ENCODE data around the gene WWOX.

The WWOX gene

GRCh38 chr16:78505544-78506366 lies 406.3 kb downstream of the WWOX start:
- H2AFZ ChIP-seq (ENCODE audit: low read depth, low read length): no peak overlapping the region
- no peak for ATAC-seq (ENCODE audit: insufficient read depth, low read depth)

DNA sequence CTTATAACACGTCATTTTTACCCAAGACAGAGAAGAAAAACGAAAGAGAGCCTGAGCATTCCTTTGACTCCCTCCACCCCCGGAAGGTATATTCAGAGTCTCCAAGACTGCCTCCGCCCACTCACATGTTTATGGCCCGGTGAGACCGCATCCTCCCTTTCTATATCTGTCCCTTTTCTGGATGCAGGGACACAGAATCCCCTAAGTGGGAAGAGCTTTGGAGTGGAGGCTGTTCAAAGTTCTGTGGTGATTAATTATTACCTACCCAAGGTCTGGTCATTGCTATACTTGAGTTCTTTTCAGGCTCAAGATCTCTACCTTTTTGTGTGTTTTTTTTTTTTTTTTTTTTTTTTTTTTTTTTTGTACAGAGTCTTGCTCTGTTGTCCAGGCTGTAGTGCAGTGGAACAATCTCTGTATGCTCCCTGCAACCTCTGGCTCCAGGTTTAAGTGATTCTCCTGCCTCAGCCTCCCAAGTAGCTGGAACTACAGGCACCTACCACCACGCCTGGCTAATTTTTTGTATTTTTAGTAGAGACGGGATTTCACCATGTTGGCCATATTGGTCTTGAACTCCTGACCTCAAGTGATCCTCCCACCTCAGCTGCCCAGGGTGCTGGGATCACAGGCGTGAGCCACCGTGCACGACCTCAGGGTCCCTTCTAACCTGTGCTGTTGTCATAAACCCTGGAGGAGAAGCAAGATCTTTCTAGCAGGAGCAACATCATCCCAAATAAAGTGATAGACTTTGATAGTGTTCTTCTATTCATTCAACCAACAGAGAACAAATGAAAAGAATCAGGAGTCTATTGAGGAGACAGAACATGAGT lies 407.1 kb downstream of the WWOX start:
- no peak overlapping the region for H2AFZ ChIP-seq (ENCODE audit: low read depth, low read length)
- H3K4me2 ChIP-seq (ENCODE audit: insufficient read depth, low read length): no peak overlapping the region
- no peak for DNase-seq
- H3K27ac ChIP-seq (ENCODE audit: low read length): no peak overlapping the region
- H3K9ac ChIP-seq (ENCODE audit: low read depth, low read length): no peak overlapping the region
- TF ChIP-seq, protein P1, sequence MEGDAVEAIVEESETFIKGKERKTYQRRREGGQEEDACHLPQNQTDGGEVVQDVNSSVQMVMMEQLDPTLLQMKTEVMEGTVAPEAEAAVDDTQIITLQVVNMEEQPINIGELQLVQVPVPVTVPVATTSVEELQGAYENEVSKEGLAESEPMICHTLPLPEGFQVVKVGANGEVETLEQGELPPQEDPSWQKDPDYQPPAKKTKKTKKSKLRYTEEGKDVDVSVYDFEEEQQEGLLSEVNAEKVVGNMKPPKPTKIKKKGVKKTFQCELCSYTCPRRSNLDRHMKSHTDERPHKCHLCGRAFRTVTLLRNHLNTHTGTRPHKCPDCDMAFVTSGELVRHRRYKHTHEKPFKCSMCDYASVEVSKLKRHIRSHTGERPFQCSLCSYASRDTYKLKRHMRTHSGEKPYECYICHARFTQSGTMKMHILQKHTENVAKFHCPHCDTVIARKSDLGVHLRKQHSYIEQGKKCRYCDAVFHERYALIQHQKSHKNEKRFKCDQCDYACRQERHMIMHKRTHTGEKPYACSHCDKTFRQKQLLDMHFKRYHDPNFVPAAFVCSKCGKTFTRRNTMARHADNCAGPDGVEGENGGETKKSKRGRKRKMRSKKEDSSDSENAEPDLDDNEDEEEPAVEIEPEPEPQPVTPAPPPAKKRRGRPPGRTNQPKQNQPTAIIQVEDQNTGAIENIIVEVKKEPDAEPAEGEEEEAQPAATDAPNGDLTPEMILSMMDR (IDR thresholded peaks at IDR 0.05; ENCODE audit: borderline replicate concordance, extremely low read depth, low read length, poor library complexity, severe bottlenecking): no peak
- TF ChIP-seq EZH2 (IDR thresholded peaks at IDR 0.05; ENCODE audit: borderline replicate concordance, low read depth, low read length, severe bottlenecking): no peak
- H3K36me3 ChIP-seq (ENCODE audit: insufficient read depth, low read length): no peaks in the 10 kb centered on the region
- ATAC-seq (ENCODE audit: insufficient read depth, low read depth): no peak
- H3K27me3 ChIP-seq (ENCODE audit: insufficient read depth, low read length, poor library complexity): no peaks in the 10 kb centered on the region
- no peaks in the 10 kb centered on the region for H4K20me1 ChIP-seq (ENCODE audit: insufficient read depth, low read length)
- H3K9me3 ChIP-seq (ENCODE audit: insufficient read depth, low read length, severe bottlenecking): no peaks in the 10 kb centered on the region
- H3K79me2 ChIP-seq (ENCODE audit: insufficient read depth, low read length): no peaks in the 10 kb centered on the region
- no peaks in the 10 kb centered on the region for H3K4me1 ChIP-seq (ENCODE audit: insufficient read depth, low read length)
- no peak overlapping the region for H3K4me3 ChIP-seq (ENCODE audit: low read depth in 1 of 2, low read length in 2 of 2)

More at GRCh38 chr16:78505544-78506366, 406.3 kb downstream of the WWOX start:
- no peak overlapping the region for H3K27ac ChIP-seq (ENCODE audit: low read length)
- TF ChIP-seq, protein P1 (IDR thresholded peaks at IDR 0.05; ENCODE audit: borderline replicate concordance, extremely low read depth, low read length, poor library complexity, severe bottlenecking): no peak
- TF ChIP-seq EZH2 (IDR thresholded peaks at IDR 0.05; ENCODE audit: borderline replicate concordance, low read depth, low read length, severe bottlenecking): no peak
- no peak overlapping the region for H3K4me2 ChIP-seq (ENCODE audit: insufficient read depth, low read length)
- H3K9ac ChIP-seq (ENCODE audit: low read depth, low read length): no peak overlapping the region
- H3K27me3 ChIP-seq (ENCODE audit: insufficient read depth, low read length, poor library complexity): no peaks in the 10 kb centered on the region
- no peaks in the 10 kb centered on the region for H3K36me3 ChIP-seq (ENCODE audit: insufficient read depth, low read length)
- H3K79me2 ChIP-seq (ENCODE audit: insufficient read depth, low read length): no peaks in the 10 kb centered on the region
- no peaks in the 10 kb centered on the region for H4K20me1 ChIP-seq (ENCODE audit: insufficient read depth, low read length)
- H3K9me3 ChIP-seq (ENCODE audit: insufficient read depth, low read length, severe bottlenecking): no peaks in the 10 kb centered on the region
- no peaks in the 10 kb centered on the region for H3K4me1 ChIP-seq (ENCODE audit: insufficient read depth, low read length)
- no peak for DNase-seq
- H3K4me3 ChIP-seq (ENCODE audit: low read depth in 1 of 2, low read length in 2 of 2): no peak overlapping the region

DNA sequence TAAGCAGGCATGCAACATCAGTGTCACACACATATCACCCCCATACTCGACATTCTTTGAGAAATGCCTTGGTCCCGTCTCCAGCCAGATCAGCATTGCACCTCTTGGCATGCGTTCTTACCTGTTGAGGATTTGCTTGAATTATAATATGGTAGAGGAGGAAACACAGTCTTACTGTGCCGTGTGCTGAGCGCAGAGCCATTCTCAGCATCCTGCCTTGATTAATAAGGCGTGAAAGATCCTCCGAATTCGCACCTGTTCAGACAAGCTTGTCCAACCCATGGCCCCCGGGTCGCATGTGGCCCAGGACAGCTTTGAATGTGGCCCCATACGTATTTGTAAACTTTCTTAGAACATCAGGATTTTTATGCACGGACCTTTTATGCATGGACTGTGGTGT lies 408.1 kb downstream of the WWOX start:
- no peak overlapping the region for H3K27ac ChIP-seq (ENCODE audit: low read length)

More for the DNA sequence above, 408.1 kb downstream of the WWOX start:
- TF ChIP-seq, protein P1 (IDR thresholded peaks at IDR 0.05; ENCODE audit: borderline replicate concordance, extremely low read depth, low read length, poor library complexity, severe bottlenecking): no peak
- TF ChIP-seq EZH2 (IDR thresholded peaks at IDR 0.05; ENCODE audit: borderline replicate concordance, low read depth, low read length, severe bottlenecking): no peak
- Histone ChIP-seq H2AFZ (ENCODE audit: low read depth, low read length) (no peak overlapping the region), H3K4me3 (ENCODE audit: low read depth in 1 of 2, low read length in 2 of 2) (no peak overlapping the region), H3K36me3 (ENCODE audit: insufficient read depth, low read length) (no peaks in the 10 kb centered on the region), H3K79me2 (ENCODE audit: insufficient read depth, low read length) (no peaks in the 10 kb centered on the region), H3K4me2 (ENCODE audit: insufficient read depth, low read length) (no peak overlapping the region), H4K20me1 (ENCODE audit: insufficient read depth, low read length) (no peaks in the 10 kb centered on the region), H3K4me1 (ENCODE audit: insufficient read depth, low read length) (no peaks in the 10 kb centered on the region), H3K27me3 (ENCODE audit: insufficient read depth, low read length, poor library complexity) (no peaks in the 10 kb centered on the region), H3K9me3 (ENCODE audit: insufficient read depth, low read length, severe bottlenecking) (no peaks in the 10 kb centered on the region), H3K9ac (ENCODE audit: low read depth, low read length) (no peak overlapping the region)
- DNase-seq (no peak), ATAC-seq (ENCODE audit: insufficient read depth, low read depth) (no peak)
